GM15510 (cell line): Measurements from ENCODE around the gene ECE2.

Experiments
- POLR2A ChIP-seq: IDR thresholded peaks from 3 replicates; pipeline ENCODE4 v1.6.1; 2011; ENCODE audit warnings: borderline replicate concordance; ENCODE audit not compliant: insufficient read length; ENCODE audit errors: extremely low read depth

ECE2 gene

GRCh38 chr3:184275961-184276910 lies at the start of gene ECE2:
TSS of gene ECE2 (plus strand) at chr3:184276022. CDS start at chr3:184276154, 132 bp downstream.
- TF ChIP-seq POLR2A: no peak

DNA sequence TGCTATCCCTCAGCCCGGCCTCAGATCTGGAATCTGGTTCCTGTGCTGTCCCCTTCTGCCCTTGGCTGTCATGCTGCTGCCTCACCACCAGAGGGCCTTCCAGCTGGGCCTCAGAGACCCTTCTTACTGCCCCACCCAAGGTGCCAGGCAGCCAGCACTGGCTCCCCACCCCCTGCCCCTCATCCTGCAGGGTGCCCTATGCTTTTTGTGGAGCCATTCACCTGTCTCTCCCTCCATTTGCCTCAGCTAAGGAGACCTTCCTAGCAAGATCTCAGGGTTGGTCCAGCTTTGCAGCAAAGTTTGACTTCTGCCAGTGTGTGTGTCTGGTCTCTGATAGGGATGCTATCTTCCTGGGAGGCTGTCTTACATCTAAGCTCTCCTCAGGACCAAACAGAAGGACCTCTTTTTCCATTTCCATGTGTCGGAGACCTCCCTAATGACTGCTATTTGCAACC lies 48.3 kb upstream of the ECE2 start:
- TF ChIP-seq POLR2A: no peak

GRCh38 chr3:184228376-184229137 lies 47.3 kb upstream of the ECE2 start:
- TF ChIP-seq POLR2A: no peak

GRCh38 chr3:184229394-184230080 lies 46.3 kb upstream of the ECE2 start, which contains the start of gene VWA5B2:
TSS of gene VWA5B2 (plus strand) at chr3:184229585. CDS start at chr3:184230529, 944 bp downstream.
- no peak for TF ChIP-seq POLR2A

GRCh38 chr3:184230081-184230602 lies 45.7 kb upstream of the ECE2 start:
- no peak for TF ChIP-seq POLR2A

DNA sequence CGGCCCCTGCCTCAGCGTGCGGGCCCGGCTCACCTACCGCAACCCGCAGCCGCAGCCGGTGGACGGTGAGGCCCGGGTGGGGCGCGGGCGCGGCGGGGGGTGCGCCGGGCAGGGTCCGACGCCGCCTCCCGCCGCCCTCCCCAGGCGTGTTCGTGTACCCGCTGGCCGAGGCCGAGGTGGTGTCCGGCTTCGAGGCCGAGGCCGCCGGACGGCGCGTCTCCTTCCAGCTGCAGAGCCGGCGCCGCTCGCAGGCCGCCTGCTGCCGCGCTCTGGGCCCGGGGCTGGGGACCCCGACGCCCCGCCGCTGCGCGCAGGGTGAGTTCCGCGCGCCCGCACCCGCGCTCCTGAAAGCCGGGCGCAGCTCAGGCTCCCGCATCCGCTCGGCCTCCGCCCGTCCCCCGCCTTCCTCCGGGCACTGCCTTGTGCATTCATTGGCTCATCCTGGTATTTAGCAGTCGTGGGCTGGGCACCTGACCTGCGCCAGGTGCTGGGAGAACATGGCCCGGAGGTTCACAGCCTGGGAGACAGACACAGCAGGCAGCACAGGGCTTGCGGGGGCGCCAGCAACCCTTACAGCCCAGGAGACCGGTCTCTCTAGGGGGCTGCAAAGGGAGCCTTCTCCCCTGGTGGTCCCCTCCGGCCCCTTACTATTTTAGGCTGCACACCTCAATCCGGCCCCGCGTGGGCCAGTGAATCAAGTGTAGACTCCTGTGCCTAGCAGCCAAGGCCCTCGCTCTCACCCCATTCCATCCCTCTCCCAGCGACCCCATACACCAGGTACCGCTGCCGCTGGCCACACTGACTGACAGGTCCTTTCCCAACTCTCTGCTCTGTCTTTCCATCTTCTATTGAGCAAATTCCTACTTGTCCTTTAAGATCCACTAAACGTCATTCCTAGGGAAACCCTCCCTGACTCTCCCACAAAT lies 45.0 kb upstream of the ECE2 start:
- TF ChIP-seq POLR2A: no peak

GRCh38 chr3:184231671-184232070 lies 44.2 kb upstream of the ECE2 start:
- no peak for TF ChIP-seq POLR2A

GRCh38 chr3:184233127-184233843 lies 42.5 kb upstream of the ECE2 start:
- no peak for TF ChIP-seq POLR2A

DNA sequence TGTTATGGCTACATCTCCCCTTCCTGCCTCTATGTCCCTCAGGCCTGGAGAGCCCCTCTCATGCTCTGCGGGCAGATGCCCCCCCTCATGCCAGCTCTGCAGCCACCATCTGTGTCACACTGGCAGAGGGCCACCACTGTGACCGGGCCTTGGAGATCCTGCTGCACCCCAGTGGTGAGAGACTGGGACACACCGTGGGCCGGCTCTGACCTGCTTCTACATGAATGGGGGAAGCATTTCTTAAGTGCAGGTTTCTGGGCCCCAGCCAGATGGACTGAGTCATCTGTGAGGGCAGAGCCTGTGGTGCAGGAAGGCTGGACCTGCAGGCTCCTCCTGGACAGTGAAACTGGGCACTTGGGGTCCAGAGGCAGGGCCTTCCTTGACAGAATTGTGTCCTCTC lies 41.6 kb upstream of the ECE2 start:
- no peak for TF ChIP-seq POLR2A

- no peak for TF ChIP-seq POLR2A
Observed at GRCh38 chr3:184234671-184235380, 41.0 kb upstream of the ECE2 start.

DNA sequence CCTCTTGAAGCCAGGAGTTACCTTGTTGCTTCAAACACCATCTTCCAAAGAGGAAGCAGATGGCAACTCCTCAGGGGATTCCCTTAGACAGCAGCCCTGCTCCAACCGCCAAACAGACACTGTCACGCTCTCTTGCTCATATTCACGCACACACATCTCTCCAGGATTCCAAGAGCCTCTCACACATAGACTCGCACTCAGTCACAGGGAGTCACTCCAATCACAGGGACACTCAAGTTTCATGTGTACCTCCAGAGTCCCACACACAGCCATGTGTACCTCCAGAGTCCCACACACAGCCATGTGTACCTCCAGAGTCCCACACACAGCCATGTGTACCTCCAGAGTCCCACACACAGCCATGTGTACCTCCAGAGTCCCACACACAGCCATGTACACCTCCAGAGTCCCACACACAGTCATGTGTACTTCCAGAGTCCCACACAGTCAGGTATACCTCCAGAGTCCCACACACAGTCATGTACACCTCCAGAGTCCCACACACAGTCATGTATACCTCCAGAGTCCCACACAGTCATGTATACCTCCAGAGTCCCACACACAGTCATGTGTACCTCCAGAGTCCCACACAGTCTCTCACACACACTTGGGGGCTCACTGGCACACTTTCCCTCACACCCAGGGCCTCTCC lies 40.3 kb upstream of the ECE2 start:
- TF ChIP-seq POLR2A: no peak

DNA sequence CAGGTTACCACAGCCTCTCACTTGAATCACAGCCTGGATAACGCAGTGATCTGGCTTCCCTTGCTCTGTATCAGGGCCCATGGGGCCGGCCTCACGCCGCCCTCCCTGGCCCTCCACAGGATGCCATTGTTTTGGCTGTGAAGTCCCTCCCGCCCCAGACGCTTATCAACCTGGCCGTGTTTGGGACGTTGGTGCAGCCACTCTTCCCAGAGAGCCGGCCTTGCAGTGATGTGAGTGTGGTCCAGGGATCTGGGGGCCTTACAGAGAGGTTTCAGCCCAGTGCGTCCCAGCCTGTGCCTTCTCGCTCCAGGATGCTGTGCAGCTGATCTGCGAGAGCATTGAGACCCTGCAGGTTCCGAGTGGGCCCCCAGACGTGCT lies 39.8 kb upstream of the ECE2 start:
- no peak for TF ChIP-seq POLR2A
